HG03432 (cell line): ENCODE data around the gene SSR4.

Experiments used
- ATAC-seq: cut with Tn5 transposase; IDR thresholded peaks from one replicate; pipeline ENCODE4 v1.9.1; 2021; ENCODE audit warnings: mild to moderate bottlenecking, moderate library complexity; ENCODE audit not compliant: unreplicated experiment

Gene SSR4

GRCh38 chrX:153828308-153828707 lies 33.8 kb downstream of the SSR4 start:
- ATAC-seq: no peak

- no peak for ATAC-seq
Observed at GRCh38 chrX:153828723-153829548, 34.5 kb downstream of the SSR4 start.

GRCh38 chrX:153829549-153829798 lies 35.0 kb downstream of the SSR4 start:
- ATAC-seq: no peak

DNA sequence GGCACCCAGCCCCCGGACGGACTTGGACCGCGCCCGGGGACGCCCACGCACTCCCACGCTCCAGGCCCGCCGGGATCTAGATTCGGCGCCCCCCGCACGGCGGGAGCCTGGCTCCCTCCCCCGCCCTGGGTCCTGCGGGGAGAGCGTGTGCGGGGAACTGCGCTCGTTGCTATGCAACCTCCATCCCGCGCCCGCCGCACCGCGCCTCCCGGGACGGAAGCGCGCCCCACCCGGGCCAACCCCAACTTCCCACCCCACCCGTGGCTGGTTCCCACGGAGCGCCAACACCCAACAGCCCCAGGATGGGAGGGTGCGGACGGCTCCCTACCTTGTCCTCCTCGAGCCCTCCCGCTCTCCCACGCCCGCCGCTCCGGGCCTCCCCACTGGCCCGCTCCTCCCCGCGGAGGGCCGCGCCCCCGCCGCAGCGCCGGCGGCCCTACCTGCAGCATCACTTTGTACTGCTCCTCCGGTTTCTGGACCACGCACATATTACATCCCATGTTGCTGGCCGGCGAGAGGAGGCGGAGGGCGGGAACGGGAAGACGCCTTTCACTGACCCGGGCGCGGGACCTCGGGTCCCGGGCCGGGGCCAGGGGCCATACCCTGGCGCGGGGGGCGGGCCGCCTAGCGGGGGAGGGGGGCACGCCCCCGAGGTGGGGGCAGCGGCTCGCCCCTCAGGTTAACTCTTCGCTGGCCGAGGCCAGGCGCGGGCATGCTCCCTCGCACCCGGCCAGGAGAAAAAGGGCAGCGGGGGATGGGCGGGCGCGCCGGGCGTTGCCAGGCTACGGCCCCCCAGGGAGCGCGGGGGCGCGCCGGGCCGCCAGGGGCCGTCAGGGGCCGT lies 35.6 kb downstream of the SSR4 start, which contains the start of gene PDZD4:
Gene PDZD4 (minus strand): TSS at position 746 of the 841 bp plus-strand sequence. CDS start 246 bp downstream, at position 500.
- no peak for ATAC-seq

GRCh38 chrX:153830640-153831428 lies 36.4 kb downstream of the SSR4 start:
- no peak for ATAC-seq

DNA sequence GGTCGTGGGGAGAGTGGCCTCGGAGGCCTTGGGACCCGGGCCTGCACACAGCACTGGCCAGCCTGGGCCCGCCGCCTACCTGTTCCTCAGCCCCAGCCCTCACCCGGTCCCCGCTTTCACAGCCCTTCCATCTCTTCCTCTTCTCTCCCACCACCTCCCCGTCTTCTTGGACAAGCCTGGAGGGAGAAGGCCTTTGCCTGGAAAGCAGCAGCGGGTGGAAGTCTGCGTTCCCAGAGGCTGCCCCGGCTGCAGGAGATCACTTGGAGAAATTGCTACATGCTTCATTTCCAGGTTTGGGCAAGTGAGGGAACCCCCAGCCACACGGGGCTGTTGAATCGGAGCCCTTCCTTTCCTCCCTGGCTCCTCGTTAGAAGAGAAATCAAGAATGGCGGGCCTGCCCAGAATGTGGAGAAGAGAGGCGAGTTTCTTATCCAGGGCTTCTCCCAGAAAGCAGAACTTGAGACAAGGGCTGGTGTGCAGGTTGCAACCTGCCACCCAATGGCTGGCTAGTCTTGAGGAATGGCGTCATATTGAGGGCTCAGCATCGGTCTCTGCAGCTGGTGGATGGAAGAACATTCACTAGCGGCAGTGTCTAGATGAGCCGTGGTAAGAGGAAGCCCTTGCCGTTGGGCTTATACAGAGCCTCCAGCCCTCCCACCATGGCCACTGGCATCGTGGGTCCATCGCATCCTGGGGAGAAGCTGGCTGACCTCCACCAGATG lies 37.1 kb downstream of the SSR4 start:
- no peak for ATAC-seq

DNA sequence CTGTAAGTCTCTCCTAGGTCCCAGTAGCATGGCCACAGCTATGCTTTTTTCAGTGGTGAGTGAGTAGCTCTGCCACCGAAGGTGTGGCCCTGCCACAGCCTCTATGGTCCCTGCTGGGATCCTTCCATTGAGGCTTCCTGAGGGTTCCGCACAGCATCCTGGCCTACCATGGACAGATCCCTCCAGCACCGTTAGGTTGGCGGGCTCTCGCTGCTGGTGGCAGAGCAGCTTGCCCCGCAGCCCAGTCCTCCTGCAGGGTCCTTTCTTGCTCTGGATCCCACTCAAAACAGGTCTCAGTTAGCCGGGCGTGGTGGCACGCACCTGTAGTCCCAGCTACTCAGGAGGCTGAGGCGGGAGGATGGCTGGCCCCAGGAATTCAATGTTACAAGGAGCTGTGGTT lies 38.3 kb downstream of the SSR4 start:
- ATAC-seq: no peak

GRCh38 chrX:153836921-153837320 lies 42.5 kb downstream of the SSR4 start:
- no peak for ATAC-seq

DNA sequence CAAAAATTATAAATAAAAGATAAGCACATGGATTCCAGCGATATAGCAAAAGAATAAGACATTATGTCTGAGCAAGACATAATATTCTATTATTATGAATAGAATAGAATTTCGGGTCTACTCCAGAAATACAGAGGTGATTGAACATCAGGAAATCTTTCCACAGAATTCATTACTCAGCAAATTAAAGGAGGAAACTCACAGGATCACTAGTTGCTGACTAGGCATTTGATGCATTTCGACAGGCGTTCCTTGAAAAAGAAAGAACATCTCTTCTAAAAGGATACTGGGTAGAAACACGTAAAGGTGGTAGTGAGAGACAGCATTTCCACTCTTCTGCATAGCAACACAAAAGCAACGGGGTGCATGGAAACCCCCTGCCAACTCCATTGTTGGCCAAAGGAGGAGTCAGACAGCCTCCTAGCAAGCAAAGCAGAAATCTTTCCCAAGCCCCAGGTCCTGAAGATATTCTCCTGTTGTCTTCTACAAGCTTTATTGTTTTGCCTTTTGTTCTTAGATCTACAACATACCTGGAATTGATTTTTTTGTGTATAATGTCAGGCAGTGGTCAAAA lies 50.1 kb downstream of the SSR4 start:
- no peak for ATAC-seq

GRCh38 chrX:153845195-153845594 lies 50.7 kb downstream of the SSR4 start:
- ATAC-seq: no peak

- no peak for ATAC-seq
Observed at GRCh38 chrX:153845842-153846241, 51.4 kb downstream of the SSR4 start.
